ENCODE measurements around the gene LRRC28.
"Not testable (repeated sequence)": the region's sequence is repeated elsewhere in the genome, so short reads cannot be mapped to it uniquely, and the experiment has no call there.

Gene LRRC28

GRCh38 chr15:99230867-99231266 lies 20.4 kb upstream of the LRRC28 start:
- Histone ChIP-seq H3K9me3 (ENCODE audit: control insufficient read depth, insufficient read depth, low read length) (no peaks in the 10 kb centered on the region), H3K4me3 (ENCODE audit: low read depth, low read length) (no peak overlapping the region), H3K4me1 (ENCODE audit: control insufficient read depth, insufficient read depth, low read length) (no peaks in the 10 kb centered on the region), H3K36me3 (ENCODE audit: control insufficient read depth, insufficient read depth, low read length) (no peaks in the 10 kb centered on the region), H3K27me3 (ENCODE audit: control insufficient read depth, insufficient read depth, low read length) (no peaks in the 10 kb centered on the region), H3K9ac (ENCODE audit: low read depth, low read length) (no peak overlapping the region)

DNA sequence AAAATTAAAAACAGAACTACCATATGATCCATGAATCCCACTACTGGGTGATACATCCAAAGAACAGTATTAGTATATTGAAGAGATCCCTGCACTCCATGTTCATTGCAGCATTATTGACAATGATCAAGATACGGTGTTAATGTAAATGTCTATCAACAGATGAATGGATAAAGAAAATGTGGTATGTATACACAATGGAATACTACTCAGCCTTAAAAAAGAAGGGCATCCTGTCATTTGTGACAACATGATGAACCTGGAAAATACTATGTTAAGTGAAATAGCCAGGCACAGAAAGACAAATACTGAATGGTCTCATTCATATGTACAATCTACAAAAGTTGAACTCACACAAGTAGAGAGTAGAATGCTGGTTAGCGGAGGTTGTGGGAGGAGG lies 18.5 kb upstream of the LRRC28 start:
- H3K27me3 ChIP-seq (ENCODE audit: control insufficient read depth, insufficient read depth, low read length), result no peaks in the 10 kb centered on the region
- no peak overlapping the region for H3K9ac ChIP-seq (ENCODE audit: low read depth, low read length)
- H3K36me3 ChIP-seq (ENCODE audit: control insufficient read depth, insufficient read depth, low read length), result no peaks in the 10 kb centered on the region
- no peaks in the 10 kb centered on the region for H3K4me1 ChIP-seq (ENCODE audit: control insufficient read depth, insufficient read depth, low read length)
- H3K4me3 ChIP-seq (ENCODE audit: low read depth, low read length), result no peak overlapping the region
- no peaks in the 10 kb centered on the region for H3K9me3 ChIP-seq (ENCODE audit: control insufficient read depth, insufficient read depth, low read length)

DNA sequence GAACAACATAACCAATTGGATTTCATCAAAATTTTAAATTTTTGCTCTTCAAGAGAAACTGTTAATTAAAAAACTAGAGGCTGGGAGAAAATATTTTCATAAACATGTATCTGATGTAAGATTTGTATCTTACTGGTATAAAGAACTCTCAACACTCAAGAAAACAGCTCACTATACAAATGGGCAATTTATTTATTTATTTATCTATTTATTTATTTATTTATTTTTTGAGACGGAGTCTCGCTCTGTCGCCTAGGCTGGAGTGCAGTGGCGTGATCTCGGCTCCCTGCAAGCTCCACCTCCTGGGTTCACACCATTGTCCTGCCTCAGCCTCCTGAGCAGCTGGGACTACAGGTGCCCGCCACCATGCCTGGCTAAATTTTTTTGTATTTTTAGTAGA lies 17.1 kb upstream of the LRRC28 start:
- not testable (repeated sequence) for H3K27me3 ChIP-seq (ENCODE audit: control insufficient read depth, insufficient read depth, low read length); H3K4me1 ChIP-seq (ENCODE audit: control insufficient read depth, insufficient read depth, low read length); H3K9ac ChIP-seq (ENCODE audit: low read depth, low read length)

GRCh38 chr15:99238849-99239248 lies 12.4 kb upstream of the LRRC28 start:
- Histone ChIP-seq H3K9ac (ENCODE audit: low read depth, low read length) (no peak overlapping the region), H3K36me3 (ENCODE audit: control insufficient read depth, insufficient read depth, low read length) (no peaks in the 10 kb centered on the region), H3K9me3 (ENCODE audit: control insufficient read depth, insufficient read depth, low read length) (no peaks in the 10 kb centered on the region), H3K27me3 (ENCODE audit: control insufficient read depth, insufficient read depth, low read length) (no peaks in the 10 kb centered on the region), H3K4me1 (ENCODE audit: control insufficient read depth, insufficient read depth, low read length) (no peaks in the 10 kb centered on the region), H3K4me3 (ENCODE audit: low read depth, low read length) (no peak overlapping the region)

More for the DNA sequence above, 17.1 kb upstream of the LRRC28 start:
- H3K9me3 ChIP-seq (ENCODE audit: control insufficient read depth, insufficient read depth, low read length); H3K36me3 ChIP-seq (ENCODE audit: control insufficient read depth, insufficient read depth, low read length); H3K4me3 ChIP-seq (ENCODE audit: low read depth, low read length): not testable (repeated sequence)

DNA sequence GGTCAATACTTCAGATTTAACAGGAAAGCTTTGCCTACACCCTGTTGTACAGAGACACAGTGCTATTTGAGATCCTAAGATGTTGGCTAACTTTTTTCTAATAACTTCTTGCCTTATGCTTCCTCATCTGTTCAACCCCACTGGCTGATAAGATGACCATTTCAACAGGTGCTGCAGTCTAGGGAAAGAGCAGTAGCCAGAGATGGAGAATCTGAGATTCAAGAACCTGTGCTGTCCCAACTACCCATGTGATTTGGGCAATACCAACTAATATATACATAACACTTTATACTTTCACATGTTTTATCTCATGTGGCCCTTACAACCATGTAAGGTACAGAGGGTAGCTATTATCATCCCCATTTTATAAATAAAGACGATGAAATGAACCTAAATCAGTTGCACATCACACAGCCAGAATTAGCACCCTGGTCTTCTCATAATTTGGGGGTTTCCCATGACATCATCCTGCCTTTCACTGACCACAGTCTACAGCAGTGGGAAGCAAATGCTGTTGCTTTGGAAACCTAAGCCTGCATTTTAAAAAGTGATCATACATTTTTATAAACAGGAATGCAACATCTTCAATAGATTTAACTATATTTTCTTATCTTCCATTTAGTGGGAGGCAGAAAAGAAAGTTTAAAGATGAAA lies 11.6 kb upstream of the LRRC28 start:
- H3K9ac ChIP-seq (ENCODE audit: low read depth, low read length), result no peak overlapping the region
- H3K4me1 ChIP-seq (ENCODE audit: control insufficient read depth, insufficient read depth, low read length), result no peaks in the 10 kb centered on the region
- H3K36me3 ChIP-seq (ENCODE audit: control insufficient read depth, insufficient read depth, low read length), result no peaks in the 10 kb centered on the region
- no peaks in the 10 kb centered on the region for H3K9me3 ChIP-seq (ENCODE audit: control insufficient read depth, insufficient read depth, low read length)
- no peak overlapping the region for H3K4me3 ChIP-seq (ENCODE audit: low read depth, low read length)
- no peaks in the 10 kb centered on the region for H3K27me3 ChIP-seq (ENCODE audit: control insufficient read depth, insufficient read depth, low read length)

GRCh38 chr15:99241752-99242151 lies 9.5 kb upstream of the LRRC28 start:
- H3K4me3 ChIP-seq (ENCODE audit: low read depth, low read length), result no peak overlapping the region
- H3K27me3 ChIP-seq (ENCODE audit: control insufficient read depth, insufficient read depth, low read length), result no peaks in the 10 kb centered on the region

GRCh38 chr15:99244306-99244705 lies 7.0 kb upstream of the LRRC28 start:
- Histone ChIP-seq H3K9ac (ENCODE audit: low read depth, low read length) (no peak overlapping the region), H3K4me1 (ENCODE audit: control insufficient read depth, insufficient read depth, low read length) (no peaks in the 10 kb centered on the region), H3K36me3 (ENCODE audit: control insufficient read depth, insufficient read depth, low read length) (no peaks in the 10 kb centered on the region), H3K9me3 (ENCODE audit: control insufficient read depth, insufficient read depth, low read length) (no peaks in the 10 kb centered on the region), H3K27me3 (ENCODE audit: control insufficient read depth, insufficient read depth, low read length) (no peaks in the 10 kb centered on the region), H3K4me3 (ENCODE audit: low read depth, low read length) (no peak overlapping the region)

More at GRCh38 chr15:99241752-99242151, 9.5 kb upstream of the LRRC28 start:
- no peaks in the 10 kb centered on the region for H3K4me1 ChIP-seq (ENCODE audit: control insufficient read depth, insufficient read depth, low read length)
- no peaks in the 10 kb centered on the region for H3K36me3 ChIP-seq (ENCODE audit: control insufficient read depth, insufficient read depth, low read length)
- H3K9ac ChIP-seq (ENCODE audit: low read depth, low read length), result no peak overlapping the region
- no peaks in the 10 kb centered on the region for H3K9me3 ChIP-seq (ENCODE audit: control insufficient read depth, insufficient read depth, low read length)

DNA sequence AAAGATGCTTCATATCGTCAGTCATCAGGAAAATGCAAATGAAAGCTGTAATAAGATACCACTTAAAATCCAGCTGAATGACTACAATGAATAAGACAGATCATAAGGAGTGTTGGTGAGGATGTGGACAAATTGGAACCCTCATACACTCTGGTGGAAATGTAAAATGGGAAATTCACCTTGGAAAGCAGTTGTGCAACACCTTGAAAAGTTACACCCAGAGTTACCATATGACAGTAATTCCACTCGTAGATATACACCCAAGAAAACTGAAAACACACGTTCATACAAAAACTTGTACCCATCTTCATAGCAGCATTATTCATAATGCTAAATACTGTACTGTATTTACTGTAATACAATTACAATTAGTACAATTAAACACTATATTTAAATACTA lies 4.2 kb upstream of the LRRC28 start:
- Histone ChIP-seq H3K9ac (ENCODE audit: low read depth, low read length) (no peak overlapping the region), H3K36me3 (ENCODE audit: control insufficient read depth, insufficient read depth, low read length) (no peaks in the 10 kb centered on the region), H3K27me3 (ENCODE audit: control insufficient read depth, insufficient read depth, low read length) (peaks cover 1% of the 10 kb centered on the region), H3K9me3 (ENCODE audit: control insufficient read depth, insufficient read depth, low read length) (no peaks in the 10 kb centered on the region), H3K4me1 (ENCODE audit: control insufficient read depth, insufficient read depth, low read length) (no peaks in the 10 kb centered on the region), H3K4me3 (ENCODE audit: low read depth, low read length) (no peak overlapping the region)

- H3K36me3 ChIP-seq (ENCODE audit: control insufficient read depth, insufficient read depth, low read length), result no peaks in the 10 kb centered on the region
- H3K9me3 ChIP-seq (ENCODE audit: control insufficient read depth, insufficient read depth, low read length), result no peaks in the 10 kb centered on the region
- H3K4me1 ChIP-seq (ENCODE audit: control insufficient read depth, insufficient read depth, low read length), result no peaks in the 10 kb centered on the region
- peaks cover 6% of the 10 kb centered on the region for H3K27me3 ChIP-seq (ENCODE audit: control insufficient read depth, insufficient read depth, low read length)
- H3K9ac ChIP-seq (ENCODE audit: low read depth, low read length), result no peak overlapping the region
- peak overlapping the region; percentile 88 for H3K4me3 ChIP-seq (ENCODE audit: low read depth, low read length)
Observed at GRCh38 chr15:99248000-99248715, 3.1 kb upstream of the LRRC28 start.

- H3K4me1 ChIP-seq (ENCODE audit: control insufficient read depth, insufficient read depth, low read length), result no peaks in the 10 kb centered on the region
Observed at GRCh38 chr15:99249270-99249841, 1.9 kb upstream of the LRRC28 start, which contains the start of gene TTC23. TSS of gene TTC23 (minus strand) at chr15:99249581. CDS start at chr15:99228712, 20,869 bp downstream.

GRCh38 chr15:99250001-99250400 lies 1.3 kb upstream of the LRRC28 start:
- H3K27me3 ChIP-seq (ENCODE audit: control insufficient read depth, insufficient read depth, low read length), result peaks cover 6% of the 10 kb centered on the region
- H3K36me3 ChIP-seq (ENCODE audit: control insufficient read depth, insufficient read depth, low read length), result no peaks in the 10 kb centered on the region
- no peaks in the 10 kb centered on the region for H3K4me1 ChIP-seq (ENCODE audit: control insufficient read depth, insufficient read depth, low read length)
- no peaks in the 10 kb centered on the region for H3K9me3 ChIP-seq (ENCODE audit: control insufficient read depth, insufficient read depth, low read length)
- no peak overlapping the region for H3K9ac ChIP-seq (ENCODE audit: low read depth, low read length)
- peak overlapping the region; percentile 88 for H3K4me3 ChIP-seq (ENCODE audit: low read depth, low read length)

More at GRCh38 chr15:99249270-99249841, 1.9 kb upstream of the LRRC28 start, which contains the start of gene TTC23:
- peak within 1 kb of the TSS; percentile 80 for H3K9ac ChIP-seq (ENCODE audit: low read depth, low read length)
- peak within 1 kb of the TSS; percentile 88 for H3K4me3 ChIP-seq (ENCODE audit: low read depth, low read length)
- no peaks in the 10 kb centered on the region for H3K9me3 ChIP-seq (ENCODE audit: control insufficient read depth, insufficient read depth, low read length)
- no peaks in the 10 kb centered on the region for H3K36me3 ChIP-seq (ENCODE audit: control insufficient read depth, insufficient read depth, low read length)
- peaks cover 6% of the 10 kb centered on the region for H3K27me3 ChIP-seq (ENCODE audit: control insufficient read depth, insufficient read depth, low read length)

- Histone ChIP-seq H3K27me3 (ENCODE audit: control insufficient read depth, insufficient read depth, low read length) (peaks cover 6% of the 10 kb centered on the region), H3K4me3 (ENCODE audit: low read depth, low read length) (peak overlapping the region; percentile 88), H3K9me3 (ENCODE audit: control insufficient read depth, insufficient read depth, low read length) (no peaks in the 10 kb centered on the region), H3K36me3 (ENCODE audit: control insufficient read depth, insufficient read depth, low read length) (no peaks in the 10 kb centered on the region), H3K9ac (ENCODE audit: low read depth, low read length) (peak overlapping the region; percentile 86), H3K4me1 (ENCODE audit: control insufficient read depth, insufficient read depth, low read length) (no peaks in the 10 kb centered on the region)
Observed at GRCh38 chr15:99250494-99250856, 806 bp upstream of the LRRC28 start.

Data from iPS-15b (cell line).